K562 (cell line): ENCODE data around the gene APBA2. TPM values are rescaled to one million over a fixed set of nuclear protein-coding genes. Genes with fewer than 3 reads are reported as not detected.

Experiments
- ATAC-seq: fragments of 200-7000 bp; cut with Tn5 transposase; 3 replicates; pipeline ENCODE4 v1.9.1; 2020; ENCODE audit warnings: moderate library complexity
- BruUV-seq: library from RNA; stranded (reverse); fragments of 400-500 nt; replicated peaks from 2 replicates; lab custom pipeline; 2021; lab: Mats Ljungman, UMichigan
- CTCF ChIA-PET: fragments of 300-600 bp; formaldehyde crosslinking; extraction: SDS; loops from one replicate; lab custom pipeline; 2021; ENCODE audit warnings: low intra/inter-chr PET ratio; lab: Yijun Ruan, JAX
- POLR2A ChIA-PET: fragments of 300-600, 350-650 bp; sonication (Branson Sonifier 250); formaldehyde crosslinking; extraction: SDS; loops from one replicate; lab custom pipeline; 2021; ENCODE audit warnings: antibody characterized with exemption, inconsistent platforms; lab: Yijun Ruan, JAX
- DNase-seq, 4 experiments: peaks; one replicate each; pipeline versions ENCODE4 v3.0.0 to v3.0.0-alpha.2; 2011 to 2018; ENCODE audit warnings: low spot score in 3 of 4, mixed read lengths in 3 of 4; ENCODE audit errors: extremely low read depth in 1 of 4
- FAIRE-seq: peaks from 2 replicates; lab custom pipeline; 2011; peaks lifted over from hg19 to GRCh38; lab: Jason Lieb, UNC
- H2AFZ ChIP-seq: 2 replicates; pipeline ENCODE4 v1.6.0; 2011; ENCODE audit warnings: low read depth, low read length, control low read depth, inconsistent platforms
- H3K27ac ChIP-seq: fragments of 200-600 bp; 3 replicates; pipeline ENCODE4 v1.8.0; 2011; ENCODE audit warnings: low read depth, mild to moderate bottlenecking, control low read depth, inconsistent platforms, low read length, moderate library complexity, mixed read lengths; ENCODE audit errors: extremely low read depth
- H3K27me3 ChIP-seq, 2 experiments: fragments of 300-600 bp in 1 of 2; 2 replicates in 1 of 2; 3 replicates in 1 of 2; pipeline versions ENCODE4 v1.6.0 to v1.8.0; 2011; ENCODE audit warnings: inconsistent platforms in 2 of 2, low read length in 2 of 2, mild to moderate bottlenecking in 1 of 2, mixed read lengths in 1 of 2, moderate library complexity in 1 of 2; ENCODE audit not compliant: control insufficient read depth in 2 of 2, insufficient read depth in 2 of 2
- H3K36me3 ChIP-seq: fragments of 300-600 bp; 3 replicates; pipeline ENCODE4 v1.8.0; 2011; ENCODE audit warnings: mild to moderate bottlenecking, low read length, inconsistent platforms; ENCODE audit not compliant: control insufficient read depth, insufficient read depth
- H3K4me1 ChIP-seq, 2 experiments: fragments of 200-600 bp in 1 of 2; replicated peaks in 1 of 2; 2 replicates in 1 of 2; 3 replicates in 1 of 2; pipeline versions ENCODE4 v1.5.1 to v1.8.0; 2011; ENCODE audit warnings: inconsistent platforms in 2 of 2, low read length in 2 of 2, mild to moderate bottlenecking in 1 of 2, mixed read lengths in 1 of 2, moderate library complexity in 1 of 2; ENCODE audit not compliant: control insufficient read depth in 2 of 2, insufficient read depth in 2 of 2
- H3K4me2 ChIP-seq: 2 replicates; pipeline ENCODE4 v1.6.1; 2011; ENCODE audit warnings: low read length, control low read depth, inconsistent platforms, mixed read lengths; ENCODE audit not compliant: insufficient read depth
- H3K4me3 ChIP-seq: fragments of 200-600 bp; sonication (generic), shearing (Covaris generic); 2 replicates; pipeline ENCODE4 v1.5.1; 2016; ENCODE audit warnings: control low read depth, inconsistent platforms
- H3K79me2 ChIP-seq: fragments of 200-600 bp; 3 replicates; pipeline ENCODE4 v1.8.0; 2011; ENCODE audit warnings: low read length, inconsistent platforms; ENCODE audit not compliant: control insufficient read depth, insufficient read depth
- H3K9ac ChIP-seq, 2 experiments: 2 replicates each; pipeline versions ENCODE4 v1.6.0 to v1.6.1; 2011; ENCODE audit warnings: low read depth in 2 of 2, low read length in 2 of 2, control low read depth in 1 of 2, inconsistent platforms in 1 of 2, mild to moderate bottlenecking in 1 of 2, mixed read lengths in 1 of 2; ENCODE audit not compliant: insufficient read depth in 1 of 2
- H3K9me1 ChIP-seq: one replicate; pipeline ENCODE4 v1.6.0; 2011; ENCODE audit warnings: inconsistent platforms, mild to moderate bottlenecking, low read length, moderate library complexity; ENCODE audit not compliant: control insufficient read depth, insufficient read depth
- H3K9me3 ChIP-seq: replicated peaks from 2 replicates; pipeline ENCODE4 v1.5.1; 2011; ENCODE audit warnings: low read depth, low read length, inconsistent platforms; ENCODE audit not compliant: control insufficient read depth, insufficient read depth
- H4K20me1 ChIP-seq: replicated peaks from 2 replicates; pipeline ENCODE4 v1.6.1; 2011; ENCODE audit warnings: low read length, inconsistent platforms, mixed read lengths; ENCODE audit not compliant: control insufficient read depth, insufficient read depth
- ATF1 ChIP-seq, 2 experiments: fragments of 450-650 bp in 1 of 2; IDR thresholded peaks; 2 replicates each; pipeline ENCODE4 v1.6.1; 2016; ENCODE audit warnings: missing compliant biosample characterization in 1 of 2, missing genetic modification characterization in 1 of 2
- CBX2 ChIP-seq: fragments of 200-600 bp; sonication (generic); IDR thresholded peaks from one replicate; pipeline ENCODE4 v1.6.1; 2012; ENCODE audit warnings: mild to moderate bottlenecking, low read length, inconsistent platforms; ENCODE audit not compliant: insufficient read depth, poor library complexity, severe bottlenecking
- COPS2 ChIP-seq: fragments of 450-650 bp; conservative IDR thresholded peaks from 2 replicates; pipeline ENCODE4 v1.6.1; 2016; ENCODE audit warnings: mild to moderate bottlenecking, moderate library complexity
- EP400 ChIP-seq: fragments of 450-650 bp; IDR thresholded peaks from 2 replicates; pipeline ENCODE4 v1.6.1; 2017; ENCODE audit warnings: antibody characterized with exemption, mild to moderate bottlenecking, moderate library complexity
- FUS ChIP-seq: fragments of 200-400 bp; formaldehyde crosslinking; optimal IDR thresholded peaks from 2 replicates; pipeline ENCODE3; 2017; ENCODE audit warnings: low read depth, low read length
- HCFC1 ChIP-seq: IDR thresholded peaks from 2 replicates; pipeline ENCODE4 v1.6.1; 2012; ENCODE audit warnings: low read depth, low read length, improper control_type of control experiment
- MEF2D ChIP-seq: conservative IDR thresholded peaks from 2 replicates; pipeline ENCODE4 v1.6.1; 2016; ENCODE audit warnings: low read depth, missing genetic modification characterization, missing compliant biosample characterization
- NFATC3 ChIP-seq: fragments of 450-650 bp; IDR thresholded peaks from 2 replicates; pipeline ENCODE4 v1.6.1; 2017; ENCODE audit warnings: mild to moderate bottlenecking
- PCBP2 ChIP-seq: fragments of 200-400 bp; formaldehyde crosslinking; IDR thresholded peaks from 2 replicates; pipeline ENCODE4 v1.6.1; 2018; ENCODE audit warnings: low read length, low read depth, mild to moderate bottlenecking, moderate library complexity; ENCODE audit not compliant: poor library complexity, severe bottlenecking
- PML ChIP-seq: IDR thresholded peaks from 2 replicates; pipeline ENCODE4 v1.6.1; 2012; ENCODE audit warnings: low read length, inconsistent platforms
- SMARCA4 ChIP-seq: fragments of 450-650 bp; IDR thresholded peaks from 2 replicates; pipeline ENCODE4 v1.6.1; 2016
- SRF ChIP-seq, 2 experiments: fragments of 250-450, 450-650 bp in 1 of 2; sonication (Bioruptor Pico) in 1 of 2; sonication (generic) in 1 of 2; formaldehyde crosslinking; IDR thresholded peaks; 2 replicates each; pipeline versions ENCODE4 v1.5.0 to v1.5.1; 2020 to 2022; ENCODE audit warnings: mild to moderate bottlenecking in 1 of 2, missing genetic modification reagents in 1 of 2
- TARDBP ChIP-seq: fragments of 450-650 bp; IDR thresholded peaks from 2 replicates; pipeline ENCODE4 v1.6.1; 2016
- TCF3 ChIP-seq: sonication (generic); formaldehyde crosslinking; IDR thresholded peaks from 2 replicates; pipeline ENCODE4 v1.4.0; 2020; ENCODE audit warnings: mild to moderate bottlenecking, missing genetic modification reagents
- TCF7 ChIP-seq: sonication (generic); IDR thresholded peaks from 2 replicates; pipeline ENCODE4 v1.6.1; 2016; ENCODE audit warnings: antibody characterized with exemption, borderline replicate concordance
- ZNF232 ChIP-seq: sonication (generic); formaldehyde crosslinking; IDR thresholded peaks from 2 replicates; pipeline ENCODE4 v1.8.0; 2022; ENCODE audit warnings: mild to moderate bottlenecking, missing genetic modification reagents
- WGBS: fragments of 100-300 bp; shearing (Covaris generic); methylation state at CpG from one replicate; pipeline ENCODE4 v1.1.6; 2016; ENCODE audit warnings: low coverage, mixed read lengths; ENCODE audit not compliant: insufficient coverage; ENCODE audit errors: missing lambda C conversion rate; 5-methylcytosine and 5-hydroxymethylcytosine counted together
- in situ Hi-C: fragments of 300-500 bp; cut with MboI; formaldehyde crosslinking; loops from 4 replicates; pipeline ENCODE4 v1.15.0; 2018; ENCODE audit warnings: inconsistent platforms, mixed read lengths
- intact Hi-C: fragments of 100-400 bp; cut with micrococcal nuclease; formaldehyde crosslinking; loops from 2 replicates; pipeline ENCODE4 v1.14.2; 2022
- polyA plus RNA-seq, 8 experiments: library from polyadenylated mRNA; depleted of rRNA in 4 of 8; stranded (reverse) in 5 of 8; unstranded in 3 of 8; fragments of >200 nt; fragmentation: Nextera tagmentation in 2 of 8; fragmentation: Illumina TruSeq in 1 of 8; extraction: Ambion mirVana in 2 of 8; extraction: Trizol in 1 of 8; gene quantifications; 2 replicates each; pipeline versions ENCODE4 v1.2.1 to v1.2.3, GENCODE V29; 2011 to 2014; ENCODE audit warnings: inconsistent platforms in 1 of 8, missing spikeins in 1 of 8
- total RNA-seq, 7 experiments: library from RNA; depleted of rRNA in 6 of 7; stranded (reverse); fragments of >200 nt in 6 of 7; fragmentation: Illumina TruSeq in 2 of 7; extraction: Trizol in 2 of 7; gene quantifications; 2 replicates each; pipeline versions ENCODE4 v1.2.1 to v1.2.3, GENCODE V29; 2011 to 2021; ENCODE audit warnings: low replicate concordance in 1 of 7

The APBA2 gene
- total and polyA plus RNA-seq, 9 of the 15 experiments (the other 6 are each of a cell fraction or from before 2014, with no cell fraction given): 0.24 to 40.9 (median 25.2) TPM

DNA sequence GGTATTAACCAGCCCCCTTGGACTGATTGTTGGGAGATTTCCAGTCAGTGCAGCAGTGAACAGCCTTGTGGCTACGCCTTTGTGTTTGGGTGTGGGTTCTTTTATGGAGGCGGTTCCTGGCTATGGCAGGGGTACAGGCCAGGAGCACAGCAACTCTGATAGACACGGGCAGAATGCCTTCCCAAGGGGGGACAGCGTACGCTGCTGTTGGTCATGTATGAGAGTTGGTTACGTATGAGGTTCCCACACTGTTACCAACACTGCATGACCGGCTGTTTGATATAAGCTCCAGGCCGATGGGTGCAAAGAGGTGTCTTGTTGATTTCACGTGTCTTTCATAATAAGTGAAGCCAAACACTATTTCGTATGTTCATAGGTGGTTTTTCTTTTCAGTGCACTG lies 196.0 kb downstream of the APBA2 start (continued):
- no peak for TF ChIP-seq EP400
- no peak for TF ChIP-seq SRF (CRISPR knock-in tag; IDR thresholded peaks at IDR 0.05)
- TF ChIP-seq ATF1 (CRISPR knock-in tag; IDR thresholded peaks at IDR 0.05): no peak
- TF ChIP-seq ATF1 (tag; IDR thresholded peaks at IDR 0.05): no peak
- TF ChIP-seq PML: no peak
- TF ChIP-seq TCF7: no peak
- no peak for TF ChIP-seq ZNF232 (CRISPR knock-in tag)
- TF ChIP-seq PCBP2: no peak
- TF ChIP-seq MEF2D (tag): no peak
- no peak for TF ChIP-seq HCFC1

DNA sequence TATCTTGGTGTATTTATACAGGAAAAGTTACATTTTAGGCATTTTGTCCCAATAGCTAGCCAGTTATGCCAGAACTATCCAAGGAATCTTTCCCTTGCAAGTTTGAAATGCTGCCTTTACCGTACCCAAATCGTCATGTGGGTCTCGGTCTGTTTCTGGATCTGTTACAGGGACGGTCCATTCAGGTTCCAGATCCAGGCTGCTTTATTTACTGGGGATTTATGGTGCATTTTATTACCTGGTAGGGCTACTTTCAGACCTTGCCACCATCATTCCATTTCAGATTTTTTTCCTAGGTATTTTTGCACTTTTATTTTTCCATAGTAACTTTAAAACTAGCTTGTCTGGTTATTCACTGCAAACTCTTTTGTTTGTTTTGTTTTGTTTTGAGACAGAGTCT lies 197.4 kb downstream of the APBA2 start:
- H3K27ac ChIP-seq: no peak overlapping the region
- no peak overlapping the region for H3K4me3 ChIP-seq
- no peaks in the 10 kb centered on the region for H3K79me2 ChIP-seq
- TF ChIP-seq COPS2 (no peak), CBX2 (no peak), TARDBP (no peak), NFATC3 (no peak), TCF3 (no peak), FUS (no peak), SMARCA4 (no peak)
- TF ChIP-seq, all 486 proteins: peak for 0
- H3K4me2 ChIP-seq: no peak overlapping the region
- in situ Hi-C loops (no loop called here), intact Hi-C loops (no loop called here)
- H3K27me3 ChIP-seq: no peaks in the 10 kb centered on the region
- H3K4me1 ChIP-seq: no peaks in the 10 kb centered on the region
- no TSS peak for BruUV-seq
- FAIRE-seq (peak; percentile 69), ATAC-seq (no peak), DNase-seq (no peak)
- no peak overlapping the region for H3K9ac ChIP-seq
- H4K20me1 ChIP-seq: no peaks in the 10 kb centered on the region
- whole genome bisulfite sequencing: 88% methylated on average over 4 of the region's 4 CpGs
- H3K9me3 ChIP-seq: no peaks in the 10 kb centered on the region
- no peaks in the 10 kb centered on the region for H3K9me1 ChIP-seq
- CTCF ChIA-PET: no interaction called here
- POLR2A ChIA-PET: interaction anchor here (0.7 to 0.8 kb wide), 2 partner anchors 29 to 34 kb away, joined by 4 read pairs; no protein-coding TSS in a partner anchor
- no peak overlapping the region for H2AFZ ChIP-seq
- no peaks in the 10 kb centered on the region for H3K36me3 ChIP-seq
